Effector CD8-positive, alpha-beta T cell (primary cell): ENCODE measurements around the gene VTI1B.
"Not testable (repeated sequence)": the region's sequence is repeated elsewhere in the genome, so short reads cannot be mapped to it uniquely, and the experiment has no call there.

Experiments
- DNase-seq: peaks from one replicate; lab custom pipeline; 2025; lab: John Stamatoyannopoulos, UW
- total RNA-seq, 4 experiments: gene quantifications; one replicate each; lab custom pipeline; 2026; lab: John Stamatoyannopoulos, UW

VTI1B gene
- 56.2 to 83.5 (median 74.7) reads per million in 4 experiments for total RNA-seq

DNA sequence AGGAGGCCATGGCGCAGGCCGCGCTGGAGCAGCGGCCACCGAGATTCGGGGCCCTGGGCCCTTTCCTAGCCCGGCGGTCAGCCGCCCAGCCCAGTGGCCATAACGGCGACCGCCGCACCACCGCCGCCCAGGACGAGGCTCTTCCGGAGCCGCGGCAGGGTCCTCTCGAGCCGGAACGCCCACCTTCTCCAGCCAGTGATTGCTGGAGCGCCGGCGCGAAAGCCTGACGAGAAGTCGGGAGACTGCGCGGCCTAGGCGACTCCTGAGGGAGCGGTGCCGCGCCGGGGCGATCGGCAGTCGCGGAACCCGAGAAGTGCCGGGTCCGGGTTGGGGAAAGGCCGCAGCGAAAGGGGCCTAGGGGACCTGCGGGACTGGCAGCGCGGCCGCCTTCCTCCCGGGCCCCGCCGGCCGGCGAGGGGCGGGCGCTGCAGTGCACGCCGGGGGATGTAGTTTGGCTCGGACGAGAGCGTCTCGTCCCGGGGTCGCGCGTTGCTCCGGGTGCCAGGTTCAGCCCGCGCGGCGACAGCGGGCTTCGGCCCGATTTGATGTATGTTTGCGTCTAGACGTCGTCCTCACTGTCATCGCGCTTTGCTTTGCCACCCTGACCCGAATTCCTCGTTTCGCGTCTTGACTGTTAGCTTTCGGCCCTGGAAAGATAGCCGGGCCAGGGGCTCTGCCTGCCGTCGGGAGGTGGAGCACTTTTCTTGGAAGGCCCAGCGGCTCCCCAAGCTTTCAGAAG is at the start of gene VTI1B:
TSS of gene VTI1B (minus strand) at position 153 of the 739 bp plus-strand sequence. CDS start at position 10, 143 bp downstream.
- DNase-seq, result peak; percentile 62

DNA sequence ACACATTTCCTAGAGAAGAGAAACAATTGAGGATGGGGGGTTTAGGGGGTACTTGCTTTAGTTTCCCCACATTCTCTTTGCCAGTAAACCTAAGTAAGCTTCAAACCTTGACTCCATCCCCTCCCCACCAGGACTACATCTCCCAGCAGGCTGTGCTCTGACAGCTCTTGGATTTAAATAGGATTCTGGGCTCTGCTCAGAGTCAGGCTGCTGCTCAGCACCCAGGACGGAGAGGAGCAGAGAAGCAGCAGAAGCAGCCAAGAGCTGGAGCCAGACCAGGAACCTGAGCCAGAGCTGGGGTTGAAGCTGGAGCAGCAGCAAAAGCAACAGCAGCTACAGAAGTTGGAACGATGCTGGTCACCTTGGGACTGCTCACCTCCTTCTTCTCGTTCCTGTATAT is 47.9 kb upstream of the VTI1B start:
- DNase-seq, result no peak

- DNase-seq, result no peak
Measured at GRCh38 chr14:67721875-67722274, 47.4 kb upstream of the VTI1B start.

GRCh38 chr14:67719866-67720265 is 45.4 kb upstream of the VTI1B start:
- no peak for DNase-seq

GRCh38 chr14:67719385-67719784 is 45.0 kb upstream of the VTI1B start:
- DNase-seq, result not testable (repeated sequence)

GRCh38 chr14:67718265-67718664 is 43.8 kb upstream of the VTI1B start:
- DNase-seq, result no peak

- no peak for DNase-seq
Measured at GRCh38 chr14:67717048-67717447, 42.6 kb upstream of the VTI1B start.

DNA sequence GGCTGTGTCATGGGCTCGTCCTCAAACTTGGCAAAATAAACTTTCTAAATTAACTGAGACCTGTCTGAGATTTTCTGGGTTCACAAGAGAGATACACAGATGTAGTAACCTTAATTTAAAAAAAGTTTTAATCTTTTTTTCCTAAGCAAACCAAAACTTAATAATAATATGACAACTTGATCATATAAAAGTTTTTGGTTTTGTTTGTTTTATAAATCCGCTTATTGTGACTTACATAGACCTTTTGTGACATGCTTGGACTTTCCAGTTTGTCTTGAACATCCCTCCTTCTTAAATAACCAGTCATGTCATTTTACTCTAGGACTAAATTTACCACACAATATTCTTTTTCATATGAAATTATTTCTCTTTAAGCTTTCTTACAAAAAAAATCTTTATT is 35.8 kb upstream of the VTI1B start:
- no peak for DNase-seq

DNA sequence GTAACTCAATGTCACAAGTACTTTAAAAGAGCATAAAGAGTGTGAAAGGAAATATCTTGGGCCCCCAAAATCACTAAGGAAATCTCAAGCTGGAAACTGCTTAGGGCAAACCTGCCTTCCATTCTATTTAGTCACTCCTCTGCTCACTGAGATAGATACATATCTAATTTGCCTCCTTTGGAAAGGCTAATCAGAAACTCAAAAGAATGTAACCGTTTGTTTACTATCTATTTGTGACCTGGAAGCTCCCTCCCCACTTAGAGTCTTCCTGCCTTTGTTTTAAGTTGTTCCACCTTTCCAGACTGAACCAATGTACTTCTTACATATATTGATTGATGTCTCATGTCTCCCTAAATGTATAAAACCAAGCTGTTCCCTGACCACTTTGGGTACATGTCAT is 35.4 kb upstream of the VTI1B start:
- not testable (repeated sequence) for DNase-seq

- not testable (repeated sequence) for DNase-seq
Measured at GRCh38 chr14:67709346-67709745, 34.9 kb upstream of the VTI1B start.

DNA sequence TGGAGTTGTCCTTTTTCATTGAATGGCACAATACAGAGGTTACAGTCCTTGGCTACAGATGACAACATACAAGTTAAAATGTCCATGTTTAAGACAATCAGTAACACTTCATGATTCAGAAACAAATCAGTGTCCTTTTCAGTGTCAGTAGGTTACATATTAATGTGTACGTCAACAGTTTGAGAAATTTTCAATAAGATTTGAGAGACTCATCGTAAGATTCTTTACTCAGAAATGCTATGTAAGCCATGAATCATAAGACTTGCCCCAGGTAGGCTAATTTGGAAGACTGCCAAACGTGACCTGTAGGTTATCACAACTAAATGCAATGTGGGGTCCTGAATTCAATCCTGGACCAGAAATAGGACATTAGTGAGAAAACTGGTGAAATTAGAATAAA is 30.8 kb upstream of the VTI1B start:
- no peak for DNase-seq

DNA sequence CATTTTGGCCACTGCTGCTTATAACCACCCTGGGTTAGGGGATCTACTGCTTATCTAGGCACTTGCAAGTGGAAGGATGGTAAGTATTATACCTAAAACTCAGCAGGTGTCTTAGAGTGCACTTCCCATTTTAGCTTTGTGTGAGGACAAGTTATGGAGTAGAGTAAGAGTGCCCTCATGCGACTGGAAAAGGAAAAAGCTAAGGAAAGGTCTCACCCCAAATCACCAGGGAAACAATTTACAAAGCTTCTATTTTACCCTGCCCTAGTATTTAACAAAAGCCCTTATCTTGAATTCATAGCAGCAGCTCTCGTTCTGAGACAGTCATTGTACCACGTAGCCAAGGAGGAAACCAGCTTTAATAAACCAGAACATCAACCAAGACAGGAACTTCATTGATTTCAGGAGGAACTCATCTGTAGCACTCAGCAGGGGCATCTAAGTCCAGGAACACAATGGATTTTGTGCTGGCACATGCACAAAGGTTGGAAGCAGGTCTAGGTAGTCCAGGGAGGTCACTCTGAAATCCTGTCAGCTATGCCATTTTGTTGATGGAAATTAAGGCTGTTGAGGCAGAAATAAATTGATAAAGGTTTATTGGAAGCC is 30.2 kb upstream of the VTI1B start:
- no peak for DNase-seq

GRCh38 chr14:67703997-67704396 is 29.6 kb upstream of the VTI1B start:
- DNase-seq, result no peak

- not testable (repeated sequence) for DNase-seq
Measured at GRCh38 chr14:67701492-67701891, 27.1 kb upstream of the VTI1B start, which contains the start of gene RDH12. TSS of gene RDH12 (plus strand) at chr14:67701886. CDS start at chr14:67722643, 20,757 bp downstream.

DNA sequence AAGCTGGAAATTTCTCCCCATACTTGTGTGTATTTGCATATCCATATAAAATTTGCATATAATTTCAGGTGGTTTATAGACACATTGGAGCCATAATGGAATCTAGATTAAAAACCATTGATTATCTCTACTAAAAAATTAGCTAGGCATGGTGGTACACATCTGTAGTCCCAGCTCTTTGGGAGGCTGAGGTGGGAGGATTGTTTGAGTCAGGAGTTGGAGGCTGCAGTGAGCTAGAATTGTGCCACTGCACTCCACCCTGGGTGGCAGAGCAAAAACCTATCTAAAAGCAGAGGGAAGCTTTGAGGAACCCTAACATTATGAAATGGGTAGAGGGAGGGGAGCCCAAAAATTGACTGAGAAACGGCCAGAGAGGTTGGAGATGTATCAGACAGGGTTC is 23.7 kb upstream of the VTI1B start:
- no peak for DNase-seq

GRCh38 chr14:67697006-67697405 is 22.6 kb upstream of the VTI1B start:
- DNase-seq, result no peak

DNA sequence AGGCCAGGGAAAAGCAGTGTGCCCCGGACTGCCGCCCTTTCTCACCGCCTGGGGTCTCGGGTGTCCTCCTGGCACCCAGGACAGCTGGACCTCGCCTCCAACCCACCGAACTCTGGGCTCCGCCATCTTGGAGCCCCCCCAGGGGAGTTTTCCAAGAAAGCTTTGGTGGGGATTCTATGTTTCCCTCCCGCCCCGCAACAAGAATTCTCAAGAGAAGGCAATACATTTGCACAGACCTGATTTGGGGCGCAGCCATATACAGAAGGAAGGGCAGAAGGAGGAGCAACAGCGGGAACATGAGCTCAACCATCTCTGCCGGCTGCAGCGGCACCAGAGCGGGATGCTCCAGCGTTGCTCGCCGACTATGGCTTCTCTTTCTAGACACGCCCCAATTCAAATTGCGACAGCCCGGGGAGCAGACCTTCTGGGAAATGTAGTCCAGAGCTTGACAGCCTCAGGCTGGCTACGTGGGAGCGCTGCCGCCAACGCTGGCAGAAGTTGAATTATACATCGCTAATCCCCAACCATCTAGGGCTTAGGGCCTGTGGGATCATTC is 21.0 kb upstream of the VTI1B start, which contains the start of gene RDH11:
TSS of gene RDH11 (minus strand) at position 371 of the 556 bp plus-strand sequence. CDS start at position 310, 61 bp downstream.
- peak; percentile 73 for DNase-seq

DNA sequence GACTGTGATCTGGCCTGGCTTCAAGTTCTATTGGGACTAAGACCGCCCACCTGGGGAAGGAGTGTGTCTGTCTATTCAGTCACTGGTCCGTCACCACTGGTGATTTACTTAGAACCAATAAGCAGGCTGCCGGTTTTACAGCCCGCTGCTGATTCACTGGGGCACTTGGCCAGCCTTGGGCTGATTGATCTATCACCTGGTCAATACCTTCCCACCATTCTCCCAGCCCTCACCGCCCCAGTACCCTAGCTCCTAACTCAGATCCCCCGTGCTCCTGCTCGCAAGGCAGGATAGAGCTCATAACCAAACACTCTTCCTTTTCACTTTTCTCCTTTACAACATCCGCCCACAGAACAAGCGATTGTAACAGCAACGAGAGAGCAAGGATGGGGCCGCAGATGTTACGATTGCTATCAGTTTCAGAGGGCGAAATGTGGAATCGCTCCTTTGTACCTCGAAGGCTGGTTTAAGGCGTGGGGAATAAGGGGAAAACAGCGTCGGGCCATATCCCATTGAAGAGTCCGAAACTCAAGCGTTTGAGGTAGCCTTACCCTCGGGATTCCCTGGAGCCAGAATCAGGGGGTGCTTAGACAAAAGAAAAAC is 20.5 kb upstream of the VTI1B start:
- DNase-seq, result peak; percentile 36

GRCh38 chr14:67690011-67690410 is 15.6 kb upstream of the VTI1B start:
- no peak for DNase-seq

DNA sequence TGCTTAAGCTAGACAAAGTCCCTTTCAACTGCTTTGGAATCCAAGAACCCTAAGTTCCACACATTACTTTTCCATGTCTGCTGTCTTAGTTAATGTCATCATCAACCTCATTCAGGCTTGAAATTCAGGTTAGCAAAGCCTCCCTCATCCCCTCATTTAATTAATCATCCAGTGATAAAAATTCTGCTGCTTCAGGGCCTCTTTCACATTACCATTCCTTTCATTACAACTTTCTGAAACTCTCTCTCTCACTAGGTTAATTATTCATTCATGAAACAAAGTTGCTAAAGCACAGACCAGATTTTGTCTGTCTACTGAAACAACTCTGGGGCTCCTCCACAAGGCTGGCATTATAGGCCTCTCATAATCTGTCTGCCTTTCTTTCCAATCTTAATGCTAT is 9.4 kb upstream of the VTI1B start:
- DNase-seq, result no peak

DNA sequence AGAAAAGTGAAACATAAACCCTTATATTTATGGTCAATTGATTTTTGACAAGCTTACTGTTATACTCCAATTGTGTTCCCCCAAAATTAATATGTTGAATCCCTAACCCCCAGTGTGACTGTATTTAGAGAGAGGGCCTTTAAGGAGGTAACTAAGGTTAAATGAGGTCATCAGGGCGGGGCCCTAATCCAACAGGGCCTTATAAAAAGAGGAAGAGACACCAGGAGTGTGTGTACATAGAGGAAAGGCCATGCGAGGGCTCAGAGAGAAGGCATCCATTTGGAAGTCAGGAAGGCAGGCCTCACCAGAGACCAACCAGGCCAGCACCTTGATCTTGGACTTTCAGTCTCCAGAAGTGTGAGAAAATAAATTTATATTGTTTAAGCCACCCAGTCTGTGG is 6.5 kb upstream of the VTI1B start:
- no peak for DNase-seq

DNA sequence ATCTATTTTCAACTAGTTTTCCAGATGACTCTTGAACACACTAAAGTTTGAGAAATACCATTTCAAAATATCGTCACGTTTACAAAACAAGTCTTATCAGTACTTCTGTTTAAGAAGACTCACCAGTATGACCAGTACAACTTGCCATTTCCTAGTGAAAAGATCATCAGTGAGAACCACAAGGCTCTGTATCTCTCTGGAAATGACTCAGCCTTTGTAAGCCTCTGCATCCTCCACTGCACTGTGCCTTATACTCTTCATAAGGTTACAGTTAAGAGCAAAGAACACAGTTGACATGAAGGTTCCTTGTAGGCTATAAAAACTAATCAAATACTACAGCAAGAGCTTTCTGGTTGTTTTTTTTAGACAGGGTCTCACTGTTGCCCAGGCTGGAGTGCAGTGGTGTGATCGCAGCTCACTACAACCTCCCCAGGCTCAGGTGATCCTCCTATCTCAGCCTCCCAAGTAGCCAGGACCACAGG is 5.7 kb upstream of the VTI1B start:
- DNase-seq, result no peak
